SK-N-SH treated with all-trans-retinoic acid at 6 μM for 48 hours (cell line): ENCODE data around the gene SUSD3.

ENCODE experiments used
- CSDC2 ChIP-seq: fragments of 250-450 bp; sonication (Bioruptor Pico); IDR thresholded peaks from 2 replicates; pipeline ENCODE4 v1.5.0; 2020; ENCODE audit warnings: mild to moderate bottlenecking, moderate library complexity
- PPARA ChIP-seq: fragments of 250-450 bp; sonication (Bioruptor Pico); IDR thresholded peaks from 2 replicates; pipeline ENCODE4 v1.5.0; 2020; ENCODE audit warnings: mild to moderate bottlenecking, borderline replicate concordance
- ZFP3 ChIP-seq: fragments of 250-450 bp; sonication (Bioruptor Pico); IDR thresholded peaks from 2 replicates; pipeline ENCODE4 v1.5.0; 2020; ENCODE audit warnings: mild to moderate bottlenecking, moderate library complexity
- ZNF565 ChIP-seq: fragments of 450-650 bp; formaldehyde crosslinking; conservative IDR thresholded peaks from 2 replicates; pipeline ENCODE4 v1.5.0; 2020; ENCODE audit warnings: low read depth, mild to moderate bottlenecking, moderate library complexity
- ZNF70 ChIP-seq: fragments of 450-650 bp; formaldehyde crosslinking; IDR thresholded peaks from 2 replicates; pipeline ENCODE4 v1.5.0; 2020; ENCODE audit warnings: mild to moderate bottlenecking, moderate library complexity
- ZNF8 ChIP-seq: fragments of 450-650 bp; formaldehyde crosslinking; IDR thresholded peaks from 2 replicates; pipeline ENCODE4 v1.5.0; 2020; ENCODE audit warnings: mild to moderate bottlenecking, moderate library complexity
- TF ChIP-seq, protein P1 (sequence below): fragments of 250-450 bp; sonication (Bioruptor Pico); IDR thresholded peaks from 2 replicates; pipeline ENCODE4 v1.8.0; 2020; ENCODE audit warnings: mild to moderate bottlenecking, moderate library complexity, borderline replicate concordance
- TF ChIP-seq, protein P2 (sequence below): fragments of 250-450 bp; sonication (Bioruptor Pico); IDR thresholded peaks from 2 replicates; pipeline ENCODE4 v1.5.1; 2020; ENCODE audit warnings: low read depth, mild to moderate bottlenecking, moderate library complexity
- TF ChIP-seq, protein P3 (sequence below): fragments of 250-450 bp; sonication (Bioruptor Pico); IDR thresholded peaks from 2 replicates; pipeline ENCODE4 v1.5.1; 2021; ENCODE audit warnings: mild to moderate bottlenecking, moderate library complexity

DNA sequence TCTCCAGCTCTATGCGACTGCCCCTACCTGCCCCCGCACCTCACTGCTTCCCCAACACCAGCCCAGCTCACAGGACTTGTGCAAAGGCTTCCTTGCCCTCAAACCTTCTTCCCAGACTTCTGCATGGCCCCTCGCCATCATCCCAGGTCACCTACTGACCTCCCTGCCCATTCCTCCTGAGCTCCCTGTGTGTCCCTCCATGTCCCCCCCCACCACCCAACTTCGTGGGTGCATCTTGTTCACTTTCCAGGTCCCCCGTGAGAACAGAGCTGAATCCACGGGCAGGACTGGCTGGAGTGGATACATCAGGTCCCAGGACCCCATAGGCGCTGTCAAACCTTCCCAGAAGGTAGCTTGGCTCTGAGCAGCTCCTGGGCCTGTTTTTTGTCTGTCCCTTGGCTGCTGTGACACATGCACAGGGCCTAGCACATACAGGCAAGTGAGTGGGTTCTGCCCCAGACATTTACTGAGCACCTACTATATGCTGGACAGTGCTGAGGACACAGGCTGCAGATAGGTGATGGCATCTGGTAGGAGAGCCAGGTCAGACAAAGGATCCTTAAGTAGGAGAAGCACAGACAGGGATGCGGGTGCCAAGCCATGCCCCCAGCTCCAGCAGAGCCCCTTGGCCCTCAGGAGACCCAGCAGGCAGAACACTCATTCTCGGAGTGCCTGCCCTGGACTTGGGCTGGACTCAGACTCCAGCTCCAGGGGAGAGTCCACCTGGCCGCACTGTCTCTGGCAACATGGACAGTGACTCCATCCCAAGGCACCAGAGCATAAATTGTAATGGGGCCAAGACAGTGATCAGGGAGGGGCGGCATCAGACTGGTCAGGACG lies 60.6 kb downstream of the SUSD3 start:
- TF ChIP-seq PPARA (CRISPR knock-in tag): no peak
- TF ChIP-seq, protein P1, sequence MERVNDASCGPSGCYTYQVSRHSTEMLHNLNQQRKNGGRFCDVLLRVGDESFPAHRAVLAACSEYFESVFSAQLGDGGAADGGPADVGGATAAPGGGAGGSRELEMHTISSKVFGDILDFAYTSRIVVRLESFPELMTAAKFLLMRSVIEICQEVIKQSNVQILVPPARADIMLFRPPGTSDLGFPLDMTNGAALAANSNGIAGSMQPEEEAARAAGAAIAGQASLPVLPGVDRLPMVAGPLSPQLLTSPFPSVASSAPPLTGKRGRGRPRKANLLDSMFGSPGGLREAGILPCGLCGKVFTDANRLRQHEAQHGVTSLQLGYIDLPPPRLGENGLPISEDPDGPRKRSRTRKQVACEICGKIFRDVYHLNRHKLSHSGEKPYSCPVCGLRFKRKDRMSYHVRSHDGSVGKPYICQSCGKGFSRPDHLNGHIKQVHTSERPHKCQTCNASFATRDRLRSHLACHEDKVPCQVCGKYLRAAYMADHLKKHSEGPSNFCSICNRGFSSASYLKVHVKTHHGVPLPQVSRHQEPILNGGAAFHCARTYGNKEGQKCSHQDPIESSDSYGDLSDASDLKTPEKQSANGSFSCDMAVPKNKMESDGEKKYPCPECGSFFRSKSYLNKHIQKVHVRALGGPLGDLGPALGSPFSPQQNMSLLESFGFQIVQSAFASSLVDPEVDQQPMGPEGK (CRISPR knock-in tag): no peak
- no peak for TF ChIP-seq ZNF70
- TF ChIP-seq, protein P2, sequence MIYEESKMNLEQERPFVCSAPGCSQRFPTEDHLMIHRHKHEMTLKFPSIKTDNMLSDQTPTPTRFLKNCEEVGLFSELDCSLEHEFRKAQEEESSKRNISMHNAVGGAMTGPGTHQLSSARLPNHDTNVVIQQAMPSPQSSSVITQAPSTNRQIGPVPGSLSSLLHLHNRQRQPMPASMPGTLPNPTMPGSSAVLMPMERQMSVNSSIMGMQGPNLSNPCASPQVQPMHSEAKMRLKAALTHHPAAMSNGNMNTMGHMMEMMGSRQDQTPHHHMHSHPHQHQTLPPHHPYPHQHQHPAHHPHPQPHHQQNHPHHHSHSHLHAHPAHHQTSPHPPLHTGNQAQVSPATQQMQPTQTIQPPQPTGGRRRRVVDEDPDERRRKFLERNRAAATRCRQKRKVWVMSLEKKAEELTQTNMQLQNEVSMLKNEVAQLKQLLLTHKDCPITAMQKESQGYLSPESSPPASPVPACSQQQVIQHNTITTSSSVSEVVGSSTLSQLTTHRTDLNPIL: no peak
- TF ChIP-seq ZNF8 (CRISPR knock-in tag): no peak
- no peak for TF ChIP-seq CSDC2 (CRISPR knock-in tag)
- no peak for TF ChIP-seq ZFP3 (CRISPR knock-in tag)
- TF ChIP-seq, protein P3, sequence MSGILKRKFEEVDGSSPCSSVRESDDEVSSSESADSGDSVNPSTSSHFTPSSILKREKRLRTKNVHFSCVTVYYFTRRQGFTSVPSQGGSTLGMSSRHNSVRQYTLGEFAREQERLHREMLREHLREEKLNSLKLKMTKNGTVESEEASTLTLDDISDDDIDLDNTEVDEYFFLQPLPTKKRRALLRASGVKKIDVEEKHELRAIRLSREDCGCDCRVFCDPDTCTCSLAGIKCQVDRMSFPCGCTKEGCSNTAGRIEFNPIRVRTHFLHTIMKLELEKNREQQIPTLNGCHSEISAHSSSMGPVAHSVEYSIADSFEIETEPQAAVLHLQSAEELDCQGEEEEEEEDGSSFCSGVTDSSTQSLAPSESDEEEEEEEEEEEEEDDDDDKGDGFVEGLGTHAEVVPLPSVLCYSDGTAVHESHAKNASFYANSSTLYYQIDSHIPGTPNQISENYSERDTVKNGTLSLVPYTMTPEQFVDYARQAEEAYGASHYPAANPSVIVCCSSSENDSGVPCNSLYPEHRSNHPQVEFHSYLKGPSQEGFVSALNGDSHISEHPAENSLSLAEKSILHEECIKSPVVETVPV (CRISPR knock-in tag): no peak
- no peak for TF ChIP-seq ZNF565 (CRISPR knock-in tag)
